NK-92 (cell line): Measurements from ENCODE around the gene DCD.
"Not testable (repeated sequence)": the region's sequence is repeated elsewhere in the genome, so short reads cannot be mapped to it uniquely, and the experiment has no call there.

Experiments
- DNase-seq: peaks from one replicate; lab custom pipeline; 2025; ENCODE audit not compliant: unreplicated experiment; lab: John Stamatoyannopoulos, UW

Gene DCD

DNA sequence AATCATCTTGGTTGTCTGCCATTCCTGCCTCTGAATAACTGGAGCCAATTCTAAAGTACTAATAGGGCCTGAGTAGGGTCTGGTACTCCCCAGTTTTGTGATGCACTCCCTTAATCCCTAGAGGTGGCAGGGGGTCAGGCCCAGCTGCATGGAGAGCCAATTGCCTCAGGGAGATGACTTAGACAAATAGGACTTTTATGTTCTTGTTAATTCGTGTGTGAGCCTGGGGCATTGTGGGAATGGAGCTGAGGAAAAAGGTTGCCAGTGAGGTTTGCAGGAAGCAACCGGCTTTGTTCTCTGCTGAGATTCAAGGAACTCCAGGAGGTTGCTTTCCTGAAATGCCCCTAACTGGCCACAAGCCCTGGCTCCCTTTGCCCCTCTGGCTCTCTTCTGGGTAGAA is 6.8 kb upstream of the DCD start:
- no peak for DNase-seq

DNA sequence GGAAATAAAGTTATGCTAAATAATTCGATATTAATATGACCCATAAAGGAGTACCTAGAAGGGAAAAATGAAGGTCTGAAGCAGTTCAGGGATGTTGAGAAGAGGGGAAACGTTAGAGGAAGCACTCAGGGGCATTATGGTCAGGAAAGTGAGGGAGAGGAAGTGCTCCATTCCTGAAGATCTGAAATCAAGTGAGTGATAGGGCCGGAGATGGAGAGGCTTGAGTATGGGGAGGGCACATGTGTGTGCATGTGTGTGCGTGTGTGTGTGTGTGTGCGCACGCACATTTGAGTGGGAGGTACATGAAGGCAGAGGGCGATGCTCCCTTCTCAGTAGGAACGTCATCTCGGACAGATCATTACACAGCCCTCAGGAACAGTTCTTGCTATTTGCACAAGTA is 4.9 kb upstream of the DCD start:
- DNase-seq: no peak

DNA sequence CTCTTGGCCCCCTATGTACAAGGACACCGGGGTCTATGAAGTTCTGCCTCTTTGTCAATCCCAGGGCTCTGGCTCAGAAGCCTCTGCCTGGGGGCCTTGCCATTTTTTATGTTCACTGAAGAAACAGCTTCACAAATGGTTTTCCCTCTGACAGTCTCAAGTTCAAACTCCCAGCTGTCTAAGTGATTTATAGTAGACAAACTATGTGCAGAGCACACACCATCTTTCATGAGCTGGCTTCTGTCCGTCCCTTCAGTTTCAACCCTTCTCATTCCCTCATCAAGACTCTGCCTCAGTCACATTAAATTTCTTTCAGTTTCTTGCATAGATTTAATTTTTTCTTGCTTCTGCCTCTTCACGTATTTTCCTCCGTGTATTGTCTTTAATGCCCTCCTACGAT is 2.7 kb upstream of the DCD start:
- no peak for DNase-seq

DNA sequence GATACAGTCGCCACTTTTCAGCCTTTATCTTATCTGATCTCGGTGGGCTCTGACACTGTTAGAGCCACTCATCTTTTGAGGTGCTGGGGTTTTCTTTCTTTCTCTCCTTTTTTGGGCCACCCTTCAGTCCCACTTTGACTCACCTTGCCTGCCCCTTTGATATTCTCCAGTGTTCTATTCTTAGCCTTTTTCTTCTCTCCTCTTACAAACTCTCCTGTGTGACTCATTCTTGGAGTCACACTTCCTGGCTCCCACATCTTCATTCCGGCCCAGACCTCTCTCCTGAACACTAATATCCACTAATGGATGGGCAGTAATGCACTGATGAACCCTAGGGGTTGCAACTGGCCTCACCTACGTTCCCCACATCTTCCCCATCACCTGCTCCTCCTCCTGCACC is 2.2 kb upstream of the DCD start:
- no peak for DNase-seq

GRCh38 chr12:54649825-54650224 is 1.7 kb upstream of the DCD start:
- DNase-seq: no peak

DNA sequence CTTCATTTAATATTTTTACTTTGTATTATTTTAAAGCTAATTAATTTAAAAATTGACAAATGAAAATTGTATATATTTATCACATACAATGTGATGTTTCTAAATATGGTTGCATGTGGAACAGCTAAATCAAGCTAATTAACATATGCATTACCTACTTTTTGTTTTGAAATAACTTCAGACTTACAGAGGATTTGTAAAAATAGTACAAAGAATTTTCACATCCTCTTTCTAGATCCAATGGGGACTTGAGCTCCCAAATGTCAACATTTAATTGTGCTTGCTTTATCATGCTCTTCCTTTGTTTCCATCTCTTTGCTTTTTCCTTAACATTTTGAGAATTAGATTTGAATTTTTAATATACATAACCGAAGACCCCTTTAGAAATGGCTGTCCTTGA is 6.6 kb downstream of the DCD start:
- DNase-seq: no peak

DNA sequence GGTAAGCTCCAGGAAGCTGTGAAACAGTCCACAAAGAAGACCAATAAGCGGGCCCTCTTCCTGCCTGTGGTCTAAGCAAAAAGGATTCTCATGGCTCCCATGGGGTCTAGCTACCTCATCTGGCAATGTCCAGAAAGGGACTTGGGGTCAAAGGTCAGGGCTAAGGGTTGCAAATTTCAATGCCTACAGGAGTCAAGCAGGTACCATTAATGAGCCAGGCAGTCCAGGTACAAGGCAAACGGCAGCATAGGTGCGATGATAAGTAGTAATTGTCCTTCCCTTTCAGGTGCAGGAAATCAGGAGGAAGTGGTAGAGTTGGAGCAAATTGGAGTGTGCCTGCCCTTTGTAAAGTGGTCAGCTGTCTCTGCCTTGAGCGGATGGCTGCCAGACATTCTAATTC is 7.1 kb downstream of the DCD start:
- DNase-seq: no peak

DNA sequence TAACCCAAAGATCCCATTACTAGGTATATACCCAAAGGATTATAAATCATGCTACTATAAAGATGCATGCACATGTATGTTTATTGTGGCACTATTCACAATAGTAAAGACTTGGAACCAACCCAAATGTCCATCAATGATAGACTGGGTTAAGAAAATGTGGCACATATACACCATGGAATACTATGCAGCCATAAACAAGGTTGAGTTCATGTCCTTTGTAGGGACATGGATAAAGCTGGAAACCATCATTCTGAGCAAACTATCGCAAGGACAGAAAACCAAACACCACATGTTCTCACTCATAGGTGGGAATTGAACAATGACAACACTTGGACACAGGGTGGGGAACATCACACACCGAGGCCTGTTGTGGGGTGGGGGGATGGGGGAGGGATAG is 9.1 kb downstream of the DCD start:
- DNase-seq: not testable (repeated sequence)

- DNase-seq: no peak
These were observed 13.4 kb downstream of the DCD start, which contains the start of gene LACRT for GRCh38 chr12:54634795-54635194. Gene LACRT (minus strand): TSS chr12:54634895. CDS start chr12:54634841, 54 bp downstream.

GRCh38 chr12:54631988-54632728 is 16.0 kb downstream of the DCD start:
- DNase-seq: no peak

DNA sequence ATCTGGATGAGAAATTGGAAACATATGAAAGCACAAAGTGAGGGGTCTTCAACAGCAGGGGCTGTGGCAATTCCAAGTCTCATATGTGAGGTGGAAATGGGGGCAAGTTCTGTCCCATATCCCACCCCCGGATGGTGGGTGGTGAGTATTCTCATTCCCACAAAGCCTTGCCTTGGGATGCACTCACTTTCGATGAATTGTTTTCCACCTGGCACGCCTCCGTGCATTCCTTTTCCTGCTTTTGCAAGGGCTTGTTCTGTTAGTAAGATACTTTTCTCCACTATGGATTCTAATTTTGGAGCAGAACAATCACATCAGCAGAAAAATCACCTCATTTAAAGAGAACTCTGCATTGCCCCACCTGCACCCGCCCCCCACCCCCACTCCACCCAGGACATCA is 16.6 kb downstream of the DCD start:
- DNase-seq: no peak

GRCh38 chr12:54629925-54630324 is 18.2 kb downstream of the DCD start:
- no peak for DNase-seq

- DNase-seq: no peak
These were observed 19.8 kb downstream of the DCD start for GRCh38 chr12:54628186-54628846.

DNA sequence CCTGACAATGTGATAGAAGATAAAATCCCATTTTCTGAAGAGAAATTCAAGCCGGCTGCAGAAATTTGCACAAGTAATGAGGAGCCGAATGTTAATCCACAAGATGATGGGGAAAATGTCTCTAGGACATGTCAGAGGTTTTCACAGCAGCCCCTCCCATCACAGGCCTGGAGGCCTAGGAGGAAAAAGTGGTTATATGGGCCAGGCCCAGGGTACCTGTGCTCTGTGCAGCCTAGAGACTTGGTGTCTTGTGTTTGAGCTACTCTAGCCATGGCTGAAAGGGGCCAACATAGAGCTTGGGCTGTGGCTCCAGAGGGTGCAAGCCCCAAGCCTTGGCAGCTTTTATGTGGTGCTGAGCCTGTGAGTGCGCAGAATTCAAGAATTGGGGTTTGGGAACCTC is 20.9 kb downstream of the DCD start:
- DNase-seq: no peak

- no peak for DNase-seq
These were observed 22.6 kb downstream of the DCD start for GRCh38 chr12:54625598-54625997.

DNA sequence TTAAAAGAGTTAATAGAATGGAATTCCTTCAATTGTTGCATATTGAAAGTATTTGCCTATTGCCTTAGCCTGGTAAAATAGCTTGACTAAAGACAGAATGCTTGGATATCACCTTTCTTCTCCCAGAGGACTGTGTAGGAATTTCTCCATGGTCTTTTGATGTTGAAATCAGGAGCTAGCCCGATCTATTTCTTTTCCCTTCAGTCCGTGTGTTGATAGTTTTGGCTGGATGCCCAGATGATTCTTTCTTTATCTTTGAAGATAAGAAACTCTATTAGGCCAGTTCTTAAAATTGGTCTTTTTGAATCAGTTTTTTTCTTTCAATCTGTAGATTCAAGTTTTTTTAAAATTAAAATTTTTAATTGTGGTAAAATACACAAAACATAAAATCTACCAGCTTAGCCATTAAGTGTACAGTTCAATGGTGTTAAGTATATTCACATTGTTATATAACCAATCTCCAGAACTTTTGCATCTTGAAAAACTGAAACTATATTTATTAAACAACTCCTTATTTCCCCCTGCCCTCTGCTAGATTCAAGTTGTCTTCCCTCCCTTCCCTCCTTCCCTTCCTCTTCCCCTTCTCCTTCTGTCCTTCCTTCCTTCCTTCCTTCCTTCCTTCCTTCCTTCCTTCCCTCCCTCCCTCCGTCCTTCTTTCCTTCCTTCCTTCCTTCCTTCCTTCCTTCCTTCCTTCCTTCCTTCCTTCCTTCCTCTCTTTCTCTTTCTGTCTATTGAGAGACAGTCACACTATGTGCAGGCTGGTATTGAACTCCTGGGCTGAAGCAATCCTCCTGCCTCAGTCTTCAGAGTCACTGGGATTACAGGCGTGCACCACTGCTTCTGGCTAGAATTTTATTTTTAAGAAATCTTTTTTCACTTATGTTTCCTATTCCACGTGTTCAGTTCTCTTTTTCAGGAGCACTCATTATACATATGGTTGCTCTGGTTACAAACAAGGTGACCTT is 23.6 kb downstream of the DCD start:
- DNase-seq: no peak

DNA sequence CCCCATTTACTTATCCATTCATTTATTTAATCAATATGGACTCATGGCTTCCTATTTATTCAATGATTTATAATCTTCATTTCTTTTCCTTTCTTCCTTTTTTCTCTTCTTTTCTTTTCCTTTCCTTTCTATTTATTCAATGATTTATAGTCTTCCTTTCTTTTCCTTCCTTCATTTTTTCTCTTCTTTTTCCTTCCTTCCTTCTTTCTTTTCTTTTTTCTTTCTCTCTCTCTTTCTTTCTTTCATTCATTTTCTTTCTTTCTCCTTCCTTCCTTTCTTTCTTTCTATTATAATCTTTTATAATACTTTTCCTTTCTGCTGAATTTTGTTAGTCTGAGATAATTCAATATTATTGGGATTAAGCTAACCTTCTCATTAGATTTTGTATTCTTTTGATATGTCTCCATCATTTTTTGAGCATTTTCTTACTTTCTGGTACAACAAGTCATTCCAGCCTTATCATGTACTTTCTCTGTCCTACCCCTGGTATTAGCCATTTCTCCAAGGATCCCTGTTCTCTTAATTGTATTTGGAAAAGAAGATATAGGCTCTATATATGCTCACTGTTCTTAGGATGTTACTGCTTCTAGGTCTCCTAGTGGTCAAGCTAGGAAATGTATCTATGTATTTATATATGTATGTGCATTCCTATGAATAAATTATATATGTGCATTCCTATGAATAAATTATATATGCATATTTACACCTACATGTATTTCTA is 25.5 kb downstream of the DCD start:
- no peak for DNase-seq

- no peak for DNase-seq
These were observed 31.1 kb downstream of the DCD start for GRCh38 chr12:54616933-54617680.

GRCh38 chr12:54612225-54612750 is 35.9 kb downstream of the DCD start:
- DNase-seq: no peak

GRCh38 chr12:54611715-54612149 is 36.4 kb downstream of the DCD start:
- DNase-seq: no peak
